Measurements from ENCODE around the gene CD52. TPM values are rescaled to one million over a fixed set of nuclear protein-coding genes. Genes with fewer than 3 reads are reported as not detected.

CD52 gene
- total RNA-seq, 1 donor from 2014 or later, result 7.3 TPM

DNA sequence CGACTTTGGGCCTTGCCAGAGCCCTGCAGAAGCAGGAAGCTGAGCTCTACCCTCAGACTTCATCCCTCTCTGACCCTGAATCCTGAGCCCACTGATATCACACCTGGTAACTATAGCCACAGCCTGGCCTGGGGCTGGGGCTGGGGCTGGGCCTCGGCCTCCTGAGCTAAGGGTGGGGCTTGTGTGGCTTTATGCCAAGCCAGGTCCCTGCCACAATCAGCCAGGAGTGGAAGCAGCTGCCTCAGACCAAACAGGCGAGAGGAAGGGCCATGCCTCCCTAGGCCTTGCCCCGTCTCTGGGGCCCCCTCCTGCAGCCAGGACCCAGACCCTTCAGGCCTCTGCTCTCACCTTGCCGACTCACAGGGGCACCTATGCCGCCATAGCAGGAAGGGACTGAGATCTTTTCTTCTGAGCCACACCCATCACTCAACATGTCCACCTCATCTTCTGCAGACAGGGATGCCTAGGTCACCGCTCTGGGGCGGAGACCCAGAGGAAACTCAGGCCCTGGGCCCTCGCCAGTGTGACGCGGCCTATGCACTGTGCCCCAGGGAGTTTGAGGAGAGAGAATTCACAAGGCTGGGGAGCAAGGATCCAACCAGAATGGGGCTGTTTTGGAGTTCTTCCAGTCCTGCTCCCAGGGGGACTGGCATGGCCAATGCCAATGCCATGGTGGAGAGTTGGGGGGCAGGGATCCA lies 17.0 kb upstream of the CD52 start:
- H3K4me1 ChIP-seq, result peaks cover 4% of the 10 kb centered on the region
- no peaks in the 10 kb centered on the region for H3F3A ChIP-seq (ENCODE audit: low read depth)
- no peaks in the 10 kb centered on the region for H3K36me3 ChIP-seq
- H3K9me3 ChIP-seq (ENCODE audit: low read depth), result no peaks in the 10 kb centered on the region
- no peak overlapping the region for H3K4me2 ChIP-seq
- peak overlapping the region; percentile 13 for H3K9ac ChIP-seq
- H3K27me3 Mint-ChIP-seq (ENCODE audit: insufficient read depth, low read depth), result peaks cover 8% of the 10 kb centered on the region
- H3K27me3 ChIP-seq, result no peaks in the 10 kb centered on the region
- H3K9me3 Mint-ChIP-seq, result no peaks in the 10 kb centered on the region
- H4K20me1 ChIP-seq (ENCODE audit: low read depth), result no peaks in the 10 kb centered on the region
- H3K4me3 ChIP-seq, result no peak overlapping the region
- peaks cover 5% of the 10 kb centered on the region for H3K36me3 Mint-ChIP-seq
- no peaks in the 10 kb centered on the region for H3K79me2 ChIP-seq (ENCODE audit: low read depth)
- H2AFZ ChIP-seq (replicated peaks), result no peak overlapping the region
- H3K4me1 Mint-ChIP-seq, result peaks cover 12% of the 10 kb centered on the region
- no peak overlapping the region for H3K27ac ChIP-seq
- no peak for DNase-seq (ENCODE audit: low spot score)
- H3K27ac Mint-ChIP-seq, result peak overlapping the region; percentile 89
- TF ChIP-seq, protein P1, sequence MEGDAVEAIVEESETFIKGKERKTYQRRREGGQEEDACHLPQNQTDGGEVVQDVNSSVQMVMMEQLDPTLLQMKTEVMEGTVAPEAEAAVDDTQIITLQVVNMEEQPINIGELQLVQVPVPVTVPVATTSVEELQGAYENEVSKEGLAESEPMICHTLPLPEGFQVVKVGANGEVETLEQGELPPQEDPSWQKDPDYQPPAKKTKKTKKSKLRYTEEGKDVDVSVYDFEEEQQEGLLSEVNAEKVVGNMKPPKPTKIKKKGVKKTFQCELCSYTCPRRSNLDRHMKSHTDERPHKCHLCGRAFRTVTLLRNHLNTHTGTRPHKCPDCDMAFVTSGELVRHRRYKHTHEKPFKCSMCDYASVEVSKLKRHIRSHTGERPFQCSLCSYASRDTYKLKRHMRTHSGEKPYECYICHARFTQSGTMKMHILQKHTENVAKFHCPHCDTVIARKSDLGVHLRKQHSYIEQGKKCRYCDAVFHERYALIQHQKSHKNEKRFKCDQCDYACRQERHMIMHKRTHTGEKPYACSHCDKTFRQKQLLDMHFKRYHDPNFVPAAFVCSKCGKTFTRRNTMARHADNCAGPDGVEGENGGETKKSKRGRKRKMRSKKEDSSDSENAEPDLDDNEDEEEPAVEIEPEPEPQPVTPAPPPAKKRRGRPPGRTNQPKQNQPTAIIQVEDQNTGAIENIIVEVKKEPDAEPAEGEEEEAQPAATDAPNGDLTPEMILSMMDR (IDR thresholded peaks at IDR 0.05), result no peak
- TF ChIP-seq EZH2 (IDR thresholded peaks at IDR 0.05), result no peak
- no peak for TF ChIP-seq EZH2phosphoT487 (IDR thresholded peaks at IDR 0.05)
- no peak overlapping the region for H3K4me3 Mint-ChIP-seq

- Histone ChIP-seq H3K27me3 (no peaks in the 10 kb centered on the region), H3K79me2 (ENCODE audit: low read depth) (no peaks in the 10 kb centered on the region), H3K9me3 (ENCODE audit: low read depth) (no peaks in the 10 kb centered on the region), H3K4me2 (no peak overlapping the region), H3K27ac (no peak overlapping the region), H3K4me3 (no peak overlapping the region), H3F3A (ENCODE audit: low read depth) (peaks cover 12% of the 10 kb centered on the region), H3K36me3 (no peaks in the 10 kb centered on the region), H2AFZ (replicated peaks) (no peak overlapping the region), H4K20me1 (ENCODE audit: low read depth) (no peaks in the 10 kb centered on the region), H3K4me1 (peaks cover 11% of the 10 kb centered on the region), H3K9ac (peak overlapping the region; percentile 32)
- Mint-ChIP-seq H3K4me3 (peak overlapping the region; percentile 35), H3K27ac (no peak overlapping the region), H3K27me3 (ENCODE audit: insufficient read depth, low read depth) (peaks cover 10% of the 10 kb centered on the region), H3K36me3 (no peaks in the 10 kb centered on the region), H3K9me3 (no peaks in the 10 kb centered on the region), H3K4me1 (peaks cover 25% of the 10 kb centered on the region)
- no peak for DNase-seq (ENCODE audit: low spot score)
- TF ChIP-seq EZH2phosphoT487 (IDR thresholded peaks at IDR 0.05) (no peak), EZH2 (IDR thresholded peaks at IDR 0.05) (no peak)
- TF ChIP-seq, protein P1 (IDR thresholded peaks at IDR 0.05), result no peak
These were observed 14.9 kb upstream of the CD52 start for GRCh38 chr1:26302733-26303405.

- Histone ChIP-seq H2AFZ (replicated peaks) (no peak overlapping the region), H3K4me1 (peaks cover 11% of the 10 kb centered on the region), H3K4me2 (peak overlapping the region; percentile 86), H4K20me1 (ENCODE audit: low read depth) (no peaks in the 10 kb centered on the region), H3F3A (ENCODE audit: low read depth) (peaks cover 12% of the 10 kb centered on the region), H3K9me3 (ENCODE audit: low read depth) (no peaks in the 10 kb centered on the region), H3K4me3 (peak overlapping the region; percentile 86), H3K27me3 (no peaks in the 10 kb centered on the region), H3K9ac (peak overlapping the region; percentile 63), H3K27ac (no peak overlapping the region), H3K36me3 (no peaks in the 10 kb centered on the region), H3K79me2 (ENCODE audit: low read depth) (no peaks in the 10 kb centered on the region)
- Mint-ChIP-seq H3K4me1 (peaks cover 25% of the 10 kb centered on the region), H3K27me3 (ENCODE audit: insufficient read depth, low read depth) (peaks cover 5% of the 10 kb centered on the region), H3K9me3 (no peaks in the 10 kb centered on the region), H3K27ac (peak overlapping the region; percentile 100), H3K36me3 (no peaks in the 10 kb centered on the region), H3K4me3 (peak overlapping the region; percentile 100)
- TF ChIP-seq EZH2 (IDR thresholded peaks at IDR 0.05) (no peak), EZH2phosphoT487 (IDR thresholded peaks at IDR 0.05) (no peak)
- TF ChIP-seq, protein P1 (IDR thresholded peaks at IDR 0.05), result no peak
- DNase-seq (ENCODE audit: low spot score), result peak; percentile 34
These were observed 12.0 kb upstream of the CD52 start for GRCh38 chr1:26305667-26306289.

Measured in neural progenitor cell (in vitro differentiated cells).